Stimulated activated CD8-positive, alpha-beta memory T cell treated with anti-CD3 and anti-CD28 coated beads, Interleukin-7, amount 100 ng/mL, for 1 hour (primary cell): ENCODE data around the gene LRRC1.
"Not testable (repeated sequence)": the region's sequence is repeated elsewhere in the genome, so short reads cannot be mapped to it uniquely, and the experiment has no call there.

Experiments used
- DNase-seq, 2 donors: peaks; one replicate each; pipeline ENCODE4 v3.0.0-alpha.2; 2020; ENCODE audit warnings: low read depth in 2 of 2

Gene LRRC1

GRCh38 chr6:53794720-53795339 is at the start of gene LRRC1:
LRRC1 (plus strand) TSS chr6:53795005; CDS start chr6:53795257, 252 bp downstream.
- DNase-seq, result peak; percentile 66 to 72

GRCh38 chr6:53746442-53747103 is 48.2 kb upstream of the LRRC1 start:
- DNase-seq, result no peak

- no peak for DNase-seq
Measured at GRCh38 chr6:53750052-53750650, 44.7 kb upstream of the LRRC1 start.

GRCh38 chr6:53751417-53751816 is 43.4 kb upstream of the LRRC1 start:
- DNase-seq, result no peak

GRCh38 chr6:53752440-53752839 is 42.4 kb upstream of the LRRC1 start:
- DNase-seq, result no peak

- no peak for DNase-seq
Measured at GRCh38 chr6:53752856-53753255, 41.9 kb upstream of the LRRC1 start.

GRCh38 chr6:53754330-53754729 is 40.5 kb upstream of the LRRC1 start:
- no peak for DNase-seq

- no peak for DNase-seq
Measured at GRCh38 chr6:53756396-53756795, 38.4 kb upstream of the LRRC1 start.

- no peak for DNase-seq
Measured at GRCh38 chr6:53758496-53758895, 36.3 kb upstream of the LRRC1 start.

- DNase-seq, result no peak
Measured at GRCh38 chr6:53761036-53761435, 33.8 kb upstream of the LRRC1 start.

GRCh38 chr6:53765270-53765669 is 29.5 kb upstream of the LRRC1 start:
- no peak for DNase-seq

GRCh38 chr6:53766930-53767329 is 27.9 kb upstream of the LRRC1 start:
- no peak for DNase-seq

- no peak for DNase-seq
Measured at GRCh38 chr6:53767941-53768340, 26.9 kb upstream of the LRRC1 start.

- no peak for DNase-seq
Measured at GRCh38 chr6:53768636-53769035, 26.2 kb upstream of the LRRC1 start.

- no peak for DNase-seq
Measured at GRCh38 chr6:53770780-53771249, 24.0 kb upstream of the LRRC1 start.

- DNase-seq, result no peak
Measured at GRCh38 chr6:53771785-53772624, 22.8 kb upstream of the LRRC1 start.

- DNase-seq, result no peak
Measured at GRCh38 chr6:53773044-53773696, 21.6 kb upstream of the LRRC1 start.

GRCh38 chr6:53776152-53776551 is 18.7 kb upstream of the LRRC1 start:
- not testable (repeated sequence) for DNase-seq

GRCh38 chr6:53784991-53785390 is 9.8 kb upstream of the LRRC1 start:
- DNase-seq, result not testable (repeated sequence)

- no peak for DNase-seq
Measured at GRCh38 chr6:53786832-53787231, 8.0 kb upstream of the LRRC1 start.

- DNase-seq, result no peak
Measured at GRCh38 chr6:53790886-53791285, 3.9 kb upstream of the LRRC1 start.

- DNase-seq, result no peak
Measured at GRCh38 chr6:53792016-53792415, 2.8 kb upstream of the LRRC1 start.
